GM18511 (cell line): ENCODE results near the gene TTC39A.
"Not testable (repeated sequence)": the region's sequence is repeated elsewhere in the genome, so short reads cannot be mapped to it uniquely, and the experiment has no call there.

Source experiments
- ATAC-seq: cut with Tn5 transposase; IDR thresholded peaks from one replicate; pipeline ENCODE4 v1.9.1; 2021; ENCODE audit warnings: mild to moderate bottlenecking, moderate library complexity; ENCODE audit not compliant: unreplicated experiment

TTC39A gene

GRCh38 chr1:51340380-51340779 is 10.0 kb upstream of the TTC39A start:
- no peak for ATAC-seq

GRCh38 chr1:51336711-51337110 is 6.3 kb upstream of the TTC39A start:
- no peak for ATAC-seq

GRCh38 chr1:51336004-51336403 is 5.6 kb upstream of the TTC39A start:
- no peak for ATAC-seq

GRCh38 chr1:51331206-51332100 is 1.1 kb upstream of the TTC39A start:
- ATAC-seq: peak; percentile 69

GRCh38 chr1:51329443-51330325 is 678 bp downstream of the TTC39A start:
- no peak for ATAC-seq

GRCh38 chr1:51328926-51329325 is 1.4 kb downstream of the TTC39A start:
- no peak for ATAC-seq

- ATAC-seq: no peak
Measured at GRCh38 chr1:51328279-51328678, 2.1 kb downstream of the TTC39A start.

GRCh38 chr1:51327386-51327785 is 3.0 kb downstream of the TTC39A start:
- ATAC-seq: no peak

GRCh38 chr1:51326839-51327238 is 3.5 kb downstream of the TTC39A start:
- no peak for ATAC-seq

- ATAC-seq: no peak
Measured at GRCh38 chr1:51325878-51326755, 4.2 kb downstream of the TTC39A start.

- no peak for ATAC-seq
Measured at GRCh38 chr1:51325391-51325790, 5.0 kb downstream of the TTC39A start.

- ATAC-seq: not testable (repeated sequence)
Measured at GRCh38 chr1:51325011-51325385, 5.4 kb downstream of the TTC39A start.

- ATAC-seq: no peak
Measured at GRCh38 chr1:51324251-51325010, 5.9 kb downstream of the TTC39A start.

- no peak for ATAC-seq
Measured at GRCh38 chr1:51323778-51324177, 6.6 kb downstream of the TTC39A start.

GRCh38 chr1:51322417-51323101 is 7.8 kb downstream of the TTC39A start:
- ATAC-seq: no peak

GRCh38 chr1:51321924-51322280 is 8.5 kb downstream of the TTC39A start:
- no peak for ATAC-seq

- no peak for ATAC-seq
Measured at GRCh38 chr1:51320967-51321923, 9.1 kb downstream of the TTC39A start.

GRCh38 chr1:51317798-51318197 is 12.6 kb downstream of the TTC39A start:
- ATAC-seq: no peak

- ATAC-seq: no peak
Measured at GRCh38 chr1:51316846-51317120, 13.6 kb downstream of the TTC39A start.
